ENCODE results near the gene PAX9. TPM values are rescaled to one million over a fixed set of nuclear protein-coding genes. Genes with fewer than 3 reads are reported as not detected.

PAX9 gene
- 0.37 TPM in 1 of 2 replicates, not detected in the other for total RNA-seq

GRCh38 chr14:36661506-36662257, at the start of gene PAX9:
TSS of gene PAX9 (plus strand) at chr14:36661860. CDS start at chr14:36662090, 230 bp downstream.
- DNase-seq = peak; percentile 61

GRCh38 chr14:36617824-36618223, 43.8 kb upstream of the PAX9 start:
- no peak for DNase-seq

GRCh38 chr14:36618641-36619040, 43.0 kb upstream of the PAX9 start:
- DNase-seq = no peak

GRCh38 chr14:36619131-36619530, 42.5 kb upstream of the PAX9 start:
- DNase-seq = no peak

GRCh38 chr14:36619853-36620252, 41.8 kb upstream of the PAX9 start:
- DNase-seq = no peak

- no peak for DNase-seq
Observed at GRCh38 chr14:36625014-36625413, 36.6 kb upstream of the PAX9 start.

GRCh38 chr14:36625436-36625835, 36.2 kb upstream of the PAX9 start:
- DNase-seq = no peak

- DNase-seq = no peak
Observed at GRCh38 chr14:36626151-36626550, 35.5 kb upstream of the PAX9 start.

GRCh38 chr14:36627981-36628380, 33.7 kb upstream of the PAX9 start:
- DNase-seq = no peak

- DNase-seq = no peak
Observed at GRCh38 chr14:36633580-36633979, 28.1 kb upstream of the PAX9 start.

GRCh38 chr14:36646664-36647416, 14.8 kb upstream of the PAX9 start:
- DNase-seq = no peak

GRCh38 chr14:36647417-36647823, 14.2 kb upstream of the PAX9 start:
- no peak for DNase-seq

GRCh38 chr14:36647824-36648753, 13.6 kb upstream of the PAX9 start:
- DNase-seq = peak; percentile 30

- no peak for DNase-seq
Observed at GRCh38 chr14:36649872-36650650, 11.6 kb upstream of the PAX9 start.

GRCh38 chr14:36652542-36653201, 9.0 kb upstream of the PAX9 start:
- DNase-seq = no peak

GRCh38 chr14:36653413-36653812, 8.2 kb upstream of the PAX9 start:
- no peak for DNase-seq

- no peak for DNase-seq
Observed at GRCh38 chr14:36653962-36654793, 7.5 kb upstream of the PAX9 start.

GRCh38 chr14:36654794-36655381, 6.8 kb upstream of the PAX9 start:
- DNase-seq = no peak

GRCh38 chr14:36655571-36655962, 6.1 kb upstream of the PAX9 start:
- DNase-seq = no peak
